Measurements from ENCODE around the gene CALML6. TPM values are rescaled to one million over a fixed set of nuclear protein-coding genes. Genes with fewer than 3 reads are reported as not detected.
A peak's percentile ranks its signal among the peaks of the same experiment; 100 is the strongest.

The CALML6 gene
- total and polyA plus RNA-seq, 2 of the 8 experiments (the other 6 are each of a cell fraction or from before 2014, with no cell fraction given), result 0.54 to 1.3 TPM

DNA sequence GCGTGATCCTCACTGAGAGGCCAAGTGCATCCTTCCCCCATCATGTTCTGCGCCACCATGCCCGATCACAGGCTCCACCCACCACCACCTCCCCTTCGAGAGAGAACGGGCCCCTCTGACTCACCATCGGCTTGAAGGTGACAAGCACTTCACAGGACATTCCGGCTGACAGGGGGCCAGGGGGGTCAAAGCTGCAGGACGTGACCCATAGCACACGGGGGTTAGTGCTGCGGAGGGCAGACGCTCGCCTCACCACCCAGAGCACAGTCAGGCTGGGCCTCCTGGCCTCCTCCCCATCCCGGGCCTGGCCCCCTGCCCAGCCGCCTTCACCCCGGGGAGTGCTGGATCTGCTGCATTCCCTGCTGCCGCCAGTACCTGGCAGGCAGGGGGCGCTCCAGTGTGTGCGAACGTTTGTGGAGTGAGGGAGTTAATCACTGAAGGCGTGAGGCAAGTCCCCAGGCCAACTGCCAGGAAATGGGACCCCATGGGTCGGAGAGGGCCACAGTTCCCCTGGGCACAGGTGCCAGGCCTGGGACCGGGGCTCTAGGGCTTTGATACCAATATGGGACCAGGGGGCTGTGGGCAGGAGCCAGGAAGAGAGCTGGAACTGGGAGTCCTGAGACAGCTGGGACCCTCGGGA lies 44.9 kb downstream of the CALML6 start (continued):
- peak in 1 of 2 experiments; percentile 48; a peak in 1 of 4 replicates for TF ChIP-seq SIN3A (conservative IDR thresholded peaks at IDR 0.05 in 1 of 2, IDR thresholded peaks at IDR 0.05 in 1 of 2; ENCODE audit: low read depth in 1 of 2, low read length in 2 of 2)
- TF ChIP-seq GTF2F1 (IDR thresholded peaks at IDR 0.05; ENCODE audit: borderline replicate concordance, low read depth, low read length), result no peak
- no peak for TF ChIP-seq BCL11A (IDR thresholded peaks at IDR 0.05; ENCODE audit: low read depth in 2 of 2, low read length in 2 of 2)
- TF ChIP-seq CEBPB (IDR thresholded peaks at IDR 0.05; ENCODE audit: low read depth, low read length), result no peak
- no peak; the same call in 1 of the 2 replicates for TF ChIP-seq GABPA (IDR thresholded peaks at IDR 0.05; ENCODE audit: borderline replicate concordance, insufficient read depth, low read length)
- no peak for TF ChIP-seq CREB1 (IDR thresholded peaks at IDR 0.05)
- TF ChIP-seq JUN (IDR thresholded peaks at IDR 0.05; ENCODE audit: low read depth, low read length), result no peak
